Hindlimb muscle (tissue), 1 donor: Measurements from ENCODE around the gene DGKD. TPM values are rescaled to one million over a fixed set of nuclear protein-coding genes. Genes with fewer than 3 reads are reported as not detected.
"Not testable (repeated sequence)": the region's sequence is repeated elsewhere in the genome, so short reads cannot be mapped to it uniquely, and the experiment has no call there.

Experiments
- DNase-seq: peaks from one replicate; pipeline ENCODE4 v3.0.0-alpha.2; 2013
- polyA plus RNA-seq: library from polyadenylated mRNA; unstranded; fragments of 120-200 nt; gene quantifications from one replicate; pipeline ENCODE4 v1.2.1, GENCODE V29; 2013; ENCODE audit not compliant: insufficient read length

The DGKD gene
- polyA plus RNA-seq, 1 donor = 26.1 TPM

DNA sequence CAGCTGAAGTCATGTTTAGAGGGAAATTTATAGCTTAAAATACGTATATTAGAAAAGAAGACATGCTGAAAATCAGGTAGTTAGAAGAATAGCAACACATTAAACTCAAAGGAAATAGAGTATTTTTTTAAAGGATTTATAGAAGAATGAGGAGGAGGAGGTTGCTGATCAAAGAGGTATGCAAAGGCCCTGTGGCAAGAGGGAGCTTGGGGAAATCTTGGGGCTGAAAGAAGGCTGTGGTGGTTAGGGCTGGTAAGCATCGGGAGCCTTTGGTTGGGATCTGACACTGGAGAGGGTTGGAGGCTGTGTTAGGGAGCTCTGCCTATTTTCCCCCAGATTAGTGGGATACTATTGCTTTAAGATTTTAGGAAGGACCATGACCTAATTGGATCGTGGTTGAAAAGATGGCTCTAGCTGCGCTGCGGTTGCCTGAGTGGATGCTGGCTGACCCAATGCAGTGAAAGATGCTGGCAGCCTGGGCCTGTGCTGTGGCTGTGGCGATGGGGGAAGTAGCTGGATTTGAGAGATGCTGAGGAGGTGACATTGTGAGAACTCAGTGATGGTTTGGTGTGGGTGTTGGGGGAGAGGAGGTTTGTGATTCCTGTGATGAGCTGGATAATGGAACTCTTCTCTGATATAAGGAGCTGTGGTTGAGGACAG lies 11.7 kb downstream of the DGKD start:
- no peak for DNase-seq

DNA sequence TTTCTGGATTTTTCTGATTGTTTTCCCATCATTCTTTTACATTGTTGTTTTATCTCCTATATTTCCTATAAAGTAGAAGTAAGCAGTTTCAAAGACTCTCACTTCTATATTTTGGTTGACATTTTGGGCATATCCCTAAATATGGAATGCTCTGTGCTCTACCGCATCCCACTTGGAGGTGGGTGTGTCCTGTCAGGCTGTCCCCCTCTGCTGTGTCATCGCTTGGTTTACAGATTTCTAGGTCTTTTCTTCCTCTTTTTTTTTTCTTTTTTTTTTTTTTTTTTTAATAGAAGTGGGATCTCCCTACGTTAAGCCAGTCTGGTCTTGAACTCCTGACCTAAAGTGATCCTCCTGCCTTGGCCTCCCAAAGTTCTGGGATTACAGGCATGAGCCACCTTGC lies 13.3 kb downstream of the DGKD start:
- no peak for DNase-seq

GRCh38 chr2:233368756-233369155 lies 14.5 kb downstream of the DGKD start:
- DNase-seq = no peak

DNA sequence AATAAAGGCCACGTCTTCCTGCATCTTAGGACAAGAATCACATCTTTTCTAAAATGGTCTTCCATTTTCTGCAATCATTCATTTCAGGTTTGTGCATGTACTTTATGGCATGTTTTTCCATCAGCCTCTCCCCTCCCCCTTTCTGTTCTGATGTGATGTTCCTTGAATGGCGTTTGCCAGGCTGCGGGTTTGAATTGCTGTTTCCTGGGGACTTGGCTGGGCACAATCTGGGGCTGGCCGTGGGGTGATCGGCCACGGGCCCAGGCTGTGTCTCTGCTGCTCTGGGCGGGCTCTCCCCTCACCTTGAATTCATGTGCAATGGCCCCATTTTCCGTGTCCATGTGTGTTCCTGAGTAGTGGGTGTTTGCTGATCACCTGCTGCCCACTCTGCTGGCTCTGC lies 15.2 kb downstream of the DGKD start:
- no peak for DNase-seq

GRCh38 chr2:233369897-233370685 lies 15.8 kb downstream of the DGKD start:
- DNase-seq = no peak

GRCh38 chr2:233371641-233372040 lies 17.3 kb downstream of the DGKD start:
- no peak for DNase-seq

GRCh38 chr2:233372855-233373254 lies 18.6 kb downstream of the DGKD start:
- DNase-seq = no peak

- DNase-seq = no peak
These were observed 19.0 kb downstream of the DGKD start for GRCh38 chr2:233373316-233373715.

- not testable (repeated sequence) for DNase-seq
These were observed 20.5 kb downstream of the DGKD start for GRCh38 chr2:233374776-233375175.

GRCh38 chr2:233375490-233376314 lies 21.4 kb downstream of the DGKD start:
- no peak for DNase-seq

DNA sequence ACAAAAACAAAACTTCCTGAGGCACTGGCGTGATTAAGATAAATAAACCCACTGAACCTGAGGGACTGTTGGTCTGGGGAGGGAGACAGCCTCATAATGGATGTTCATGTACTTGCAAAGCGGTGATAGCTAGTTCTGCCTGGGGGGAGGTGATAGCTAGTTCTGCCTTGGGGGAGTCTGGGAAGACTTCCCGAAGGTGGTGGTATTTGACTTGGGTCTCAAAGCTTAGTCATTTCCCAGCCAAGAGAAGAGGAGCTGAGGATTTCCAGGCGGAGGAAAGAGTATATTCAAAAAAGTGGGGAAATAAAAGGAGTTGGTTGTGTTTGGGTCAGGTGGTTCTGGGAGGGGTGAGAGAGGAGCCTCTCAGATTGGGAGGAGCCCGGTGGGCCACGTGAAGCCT lies 24.7 kb downstream of the DGKD start:
- no peak for DNase-seq

DNA sequence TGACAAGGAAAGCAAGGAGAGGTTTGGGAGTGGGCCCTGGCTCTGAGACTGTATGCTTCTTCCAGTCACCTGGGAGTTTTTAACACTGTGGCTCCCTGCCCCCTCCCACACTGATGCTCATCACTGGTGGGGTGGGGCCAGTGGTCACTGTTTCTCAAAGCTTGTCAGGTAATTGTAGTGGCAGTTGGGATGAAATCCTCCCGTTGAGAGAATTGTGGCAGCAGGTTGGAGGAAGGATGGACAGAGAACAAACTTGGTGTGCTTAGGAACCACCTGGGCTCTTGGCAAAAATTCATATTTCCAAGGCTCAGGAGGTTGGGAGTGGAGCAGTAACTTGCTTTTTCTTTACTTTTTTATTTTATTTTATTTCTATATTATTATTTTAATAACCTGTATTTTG lies 25.1 kb downstream of the DGKD start:
- DNase-seq = no peak

DNA sequence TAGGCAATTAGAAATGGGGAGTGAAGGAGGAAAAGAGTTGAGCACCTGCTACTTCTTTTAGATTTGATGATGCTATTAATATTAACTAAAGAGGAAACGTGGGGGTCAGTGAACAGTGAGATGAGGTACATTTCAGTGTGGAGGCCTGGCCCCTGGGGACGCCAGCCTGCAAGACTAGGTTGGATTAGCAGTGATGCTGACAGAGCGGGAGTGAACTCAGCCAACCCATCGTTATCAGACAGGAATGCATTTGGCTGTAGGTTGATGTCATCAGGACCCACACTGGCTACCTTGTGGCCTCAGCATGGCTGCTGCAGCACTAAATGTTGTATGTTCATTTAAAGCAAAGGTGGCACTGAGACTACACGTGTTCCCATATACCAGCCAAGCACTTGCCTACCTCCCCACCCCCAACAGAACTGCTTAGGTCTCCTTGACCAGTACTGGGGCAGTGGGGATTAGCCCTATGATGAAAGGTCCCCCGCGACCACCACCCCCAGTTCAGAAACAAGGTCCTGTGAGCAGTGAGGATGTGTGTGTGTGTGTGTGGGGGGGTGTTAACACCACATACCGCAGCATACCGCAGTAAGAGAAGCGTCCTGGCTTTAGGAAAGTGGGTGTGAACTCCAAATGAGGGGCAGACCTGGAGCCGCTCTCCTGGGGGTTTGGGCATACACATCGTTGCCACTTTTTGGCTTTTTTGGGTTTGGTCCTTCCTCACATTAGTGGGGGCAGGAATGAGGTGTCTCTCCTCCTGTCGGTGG lies 26.0 kb downstream of the DGKD start:
- no peak for DNase-seq

- DNase-seq = no peak
These were observed 26.8 kb downstream of the DGKD start for GRCh38 chr2:233380995-233381637.

DNA sequence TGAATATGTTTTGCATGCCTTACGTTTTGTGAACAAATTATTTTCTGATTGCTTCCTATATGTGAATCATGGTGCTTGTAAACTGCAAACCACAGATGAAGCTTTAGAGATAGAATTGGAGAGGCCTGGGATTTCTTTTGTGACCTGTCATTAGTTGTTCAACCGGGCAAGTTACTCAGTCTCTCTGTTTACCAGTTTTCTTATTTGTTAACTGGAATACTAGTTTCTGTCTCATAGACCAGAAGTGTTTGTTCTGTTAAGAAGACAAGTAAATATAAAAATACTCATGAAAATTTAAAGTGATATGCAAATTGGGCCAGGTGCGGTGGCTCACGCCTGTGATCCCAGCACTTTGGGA lies 27.3 kb downstream of the DGKD start:
- DNase-seq = no peak

DNA sequence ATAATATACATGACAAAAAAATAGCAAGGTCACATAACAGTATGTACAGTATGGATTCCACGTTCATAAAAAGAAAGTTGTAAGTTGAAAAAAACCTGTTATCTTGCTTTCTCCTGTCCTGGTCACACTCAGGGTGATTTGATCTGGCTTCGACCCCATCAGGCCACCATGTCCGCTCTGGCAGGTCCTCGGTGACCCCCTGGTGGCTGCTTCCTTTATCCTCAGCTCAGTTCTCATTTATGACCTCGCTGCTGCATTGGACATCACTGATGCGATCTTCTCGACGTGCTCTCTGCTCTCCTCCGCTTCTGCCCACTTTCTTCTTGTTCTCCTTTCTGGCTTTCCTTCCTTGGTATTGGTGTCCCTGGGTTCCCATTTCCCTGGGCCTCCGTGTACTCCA lies 29.7 kb downstream of the DGKD start:
- DNase-seq = no peak

DNA sequence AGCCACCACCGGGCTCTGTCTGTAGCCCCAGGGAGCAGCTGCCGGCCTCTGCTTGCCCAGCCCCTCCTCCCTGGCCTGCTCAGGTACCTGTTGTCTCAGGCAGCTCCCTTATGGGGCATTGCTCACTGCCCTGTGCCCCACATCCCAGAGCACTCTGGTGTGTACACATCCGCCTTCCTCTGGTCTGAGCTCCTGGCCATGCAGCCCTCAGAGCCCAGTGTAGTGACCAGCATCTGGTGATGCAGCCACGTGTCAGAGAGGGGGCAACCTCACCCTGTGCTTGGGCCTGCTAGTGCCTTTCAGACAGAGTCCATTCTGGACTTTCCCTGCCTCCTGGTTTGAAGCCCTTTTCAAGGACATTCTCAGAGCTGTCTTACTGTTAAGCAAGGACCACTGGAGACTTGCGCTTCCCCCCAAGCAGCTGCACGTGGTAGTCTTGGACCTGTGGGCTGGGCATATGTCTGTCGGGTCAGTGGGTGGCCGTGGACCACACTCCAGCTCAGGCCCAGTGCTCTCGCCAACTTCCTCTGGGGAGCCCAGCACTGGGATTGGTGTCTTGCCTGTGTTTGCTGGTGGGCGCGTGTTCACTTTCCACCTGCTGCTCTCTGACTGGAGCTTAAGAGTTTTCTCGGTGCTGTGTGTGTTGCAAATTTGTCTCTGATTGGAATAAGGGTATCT lies 30.7 kb downstream of the DGKD start:
- DNase-seq = no peak

DNA sequence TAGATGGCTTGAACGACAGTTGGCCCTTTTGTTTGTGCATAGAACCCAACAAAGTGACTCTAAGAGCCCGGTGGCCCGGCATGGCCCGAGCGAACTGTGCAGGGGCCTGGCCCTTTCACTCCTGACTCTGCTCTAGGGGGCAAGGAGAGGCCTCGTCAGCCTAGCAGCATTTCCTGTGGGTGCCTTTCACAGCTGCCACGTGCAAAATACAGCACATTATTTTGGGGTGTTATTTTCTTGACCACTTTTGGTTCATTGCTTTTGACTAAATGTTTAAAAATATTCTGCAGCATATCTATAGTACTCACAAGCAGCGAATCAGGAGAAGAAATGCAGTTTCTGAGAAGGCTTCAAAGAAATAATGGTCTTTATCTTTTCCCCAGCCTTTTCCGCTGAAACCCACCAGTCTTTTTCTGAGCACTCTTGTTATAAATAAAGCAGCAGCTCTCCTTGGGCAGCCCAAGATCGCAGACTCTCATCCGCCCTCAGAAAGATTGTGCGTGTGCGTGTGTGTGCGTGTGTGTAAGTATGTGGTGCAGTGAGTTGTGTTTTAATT lies 31.3 kb downstream of the DGKD start:
- DNase-seq = no peak

DNA sequence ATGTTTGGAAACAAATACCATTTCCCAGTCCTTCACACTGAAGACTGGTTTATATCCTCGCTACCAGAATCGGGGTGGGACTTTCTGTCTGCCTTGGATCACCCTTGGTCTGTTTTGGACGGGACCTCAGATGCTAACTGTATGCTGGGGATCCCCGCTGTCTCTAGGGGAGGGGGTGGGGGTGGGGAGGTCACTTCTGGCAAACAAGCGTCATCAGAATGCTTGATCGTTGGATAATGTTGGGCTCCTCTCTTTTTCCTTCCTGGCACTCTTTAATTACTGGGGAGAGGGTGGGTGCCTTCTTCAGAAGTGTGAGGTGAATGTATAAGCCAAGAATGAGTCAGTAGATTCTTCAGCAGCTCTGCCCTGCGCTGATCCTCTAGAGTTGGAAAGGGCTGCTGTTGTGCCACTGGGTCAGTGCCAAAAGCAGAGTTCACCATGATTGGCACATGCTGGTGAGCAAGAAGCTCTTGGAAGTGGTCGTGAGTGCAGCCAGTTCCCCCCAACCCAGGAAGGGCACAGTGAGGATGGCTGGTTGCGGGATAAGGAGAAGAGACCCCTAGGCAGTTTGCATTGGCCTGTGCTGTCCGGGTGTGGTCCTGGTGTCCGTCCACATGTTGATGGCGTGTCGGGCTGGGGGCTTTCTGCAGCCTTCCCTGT lies 32.2 kb downstream of the DGKD start:
- no peak for DNase-seq

DNA sequence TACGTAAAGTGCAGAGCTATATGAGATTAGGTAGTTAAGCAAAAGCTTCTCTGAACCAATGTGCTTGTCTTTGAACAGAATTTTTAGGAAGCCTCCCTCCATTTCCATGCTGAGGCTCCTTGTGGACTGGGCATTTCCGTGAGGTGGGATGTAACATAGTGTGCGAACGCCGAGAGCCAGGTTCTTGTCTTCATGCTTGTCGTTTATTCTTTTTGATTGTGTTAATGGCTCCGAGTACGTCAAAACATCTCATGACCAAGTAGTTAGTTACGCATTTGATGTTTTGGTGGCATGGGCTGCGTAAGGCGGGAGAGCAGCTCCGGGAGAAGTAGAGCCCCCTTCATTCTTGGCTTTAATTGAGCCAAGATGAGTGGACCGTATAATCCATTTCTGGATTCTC lies 32.9 kb downstream of the DGKD start:
- DNase-seq = peak; percentile 22
